Measurements from ENCODE around the gene POLR2L.

Gene POLR2L

DNA sequence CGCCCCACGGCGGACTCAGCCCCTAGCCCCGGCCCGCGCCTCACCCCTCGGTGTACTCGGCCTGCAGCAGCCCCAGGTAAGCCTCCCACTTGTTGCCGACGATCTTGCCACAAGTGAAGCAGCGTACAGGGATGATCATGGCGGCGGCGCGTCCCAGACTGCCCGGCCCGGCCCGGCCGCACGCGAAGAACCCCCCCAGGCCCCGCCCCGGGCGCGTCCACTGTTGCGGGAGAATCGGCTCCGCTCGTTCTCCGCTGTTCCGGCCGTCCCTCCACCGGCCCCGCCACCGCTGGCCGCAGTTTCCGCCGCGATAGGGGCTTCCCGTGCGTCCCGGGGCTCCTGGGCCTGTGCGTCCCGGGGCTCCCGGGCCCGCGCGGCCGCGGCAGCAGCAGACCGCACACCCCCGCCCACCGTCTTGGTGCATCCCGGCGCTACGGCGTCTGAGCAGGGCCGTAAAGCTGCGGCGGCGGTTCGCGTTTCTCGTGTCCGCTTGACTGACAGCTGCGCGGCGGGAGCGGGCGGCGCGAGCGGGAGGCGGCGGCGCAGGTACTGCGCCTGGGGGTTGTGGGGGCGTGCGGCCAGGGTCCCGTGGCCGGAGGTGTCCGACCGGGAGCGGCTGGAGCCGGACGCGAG, at the start of gene POLR2L, which contains the start of gene TSPAN4:
Gene POLR2L (minus strand): TSS at position 160 of the 633 bp plus-strand sequence. CDS start 21 bp downstream, at position 139.
Gene TSPAN4 (plus strand): TSS at position 483 of the 633 bp plus-strand sequence. CDS start 7,453 bp downstream, outside the sequence.
- DNase-seq (ENCODE audit: low read depth), result no peak

DNA sequence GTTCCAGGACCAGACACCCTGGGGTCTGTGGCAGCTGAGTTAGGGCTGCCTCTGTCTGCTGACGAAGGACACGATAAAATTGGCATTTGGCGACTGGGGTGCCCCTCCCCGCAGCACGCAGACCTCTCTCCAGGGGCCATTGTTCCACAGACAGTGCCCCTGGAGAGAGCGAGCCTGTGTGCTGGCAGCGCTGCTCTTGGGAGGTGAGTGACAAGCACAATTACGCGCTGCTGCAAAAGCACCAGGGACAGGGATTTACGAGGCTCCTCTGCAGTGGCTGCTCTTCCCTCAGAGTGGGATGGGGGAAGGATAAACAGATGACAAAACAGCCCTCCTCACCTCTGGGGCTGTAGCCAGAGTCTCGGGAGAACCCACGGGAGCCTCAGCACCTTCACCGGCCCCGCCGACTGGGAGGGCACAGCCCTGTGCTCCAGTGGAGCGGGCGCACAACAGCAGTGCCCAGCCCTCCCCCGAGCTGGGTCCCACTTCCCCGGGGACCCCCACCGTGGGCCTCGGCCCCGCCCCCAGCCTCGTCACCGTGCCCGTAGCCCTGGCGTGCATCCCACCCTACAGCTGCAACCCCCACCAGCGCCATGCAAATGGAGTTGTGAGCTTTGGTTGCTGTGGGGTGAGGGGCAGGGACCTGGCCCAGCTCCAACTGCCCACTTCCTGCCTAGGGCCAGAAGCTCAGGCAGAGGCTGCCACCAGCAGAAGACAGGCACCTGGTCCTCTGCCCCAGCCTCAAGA, 48.6 kb upstream of the POLR2L start:
- no peak for DNase-seq (ENCODE audit: low read depth)

DNA sequence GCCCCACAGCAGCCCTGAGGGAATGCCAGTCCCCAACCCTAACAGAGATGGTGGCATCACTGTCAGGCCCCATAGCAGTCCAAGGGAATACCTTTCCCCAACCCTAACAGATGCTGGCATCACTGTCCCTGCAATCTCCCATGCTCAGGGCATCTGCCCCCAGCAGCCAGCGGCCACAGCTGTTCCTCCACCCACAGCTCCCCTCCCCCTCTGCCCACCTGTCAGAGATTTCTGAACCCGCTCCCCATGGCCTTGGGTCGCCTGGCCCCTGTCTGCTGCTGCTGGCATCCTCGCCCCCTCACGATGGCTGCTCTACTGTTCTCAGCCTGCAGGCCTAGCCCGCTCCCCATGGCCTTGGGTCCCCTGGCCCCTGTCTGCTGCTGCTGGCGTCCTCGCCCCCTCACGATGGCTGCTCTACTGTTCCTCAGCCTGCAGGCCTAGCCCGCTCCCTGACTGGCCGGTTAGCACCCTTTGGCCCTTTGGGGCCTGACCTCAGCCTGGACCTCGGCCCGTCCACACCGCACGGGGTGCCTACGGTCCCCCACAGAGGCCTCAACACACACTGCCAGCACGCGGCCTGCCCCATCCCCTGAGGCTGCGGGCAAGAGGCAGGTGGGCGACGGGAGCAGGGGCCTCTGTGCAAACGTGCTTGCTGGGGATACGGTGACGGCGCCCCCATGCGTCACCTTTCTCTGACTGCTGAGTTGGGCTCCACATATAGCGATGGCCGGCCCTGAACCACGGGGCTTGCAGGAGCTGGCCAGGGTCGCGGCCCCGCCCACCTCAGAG, 47.6 kb upstream of the POLR2L start:
- DNase-seq (ENCODE audit: low read depth), result no peak

DNA sequence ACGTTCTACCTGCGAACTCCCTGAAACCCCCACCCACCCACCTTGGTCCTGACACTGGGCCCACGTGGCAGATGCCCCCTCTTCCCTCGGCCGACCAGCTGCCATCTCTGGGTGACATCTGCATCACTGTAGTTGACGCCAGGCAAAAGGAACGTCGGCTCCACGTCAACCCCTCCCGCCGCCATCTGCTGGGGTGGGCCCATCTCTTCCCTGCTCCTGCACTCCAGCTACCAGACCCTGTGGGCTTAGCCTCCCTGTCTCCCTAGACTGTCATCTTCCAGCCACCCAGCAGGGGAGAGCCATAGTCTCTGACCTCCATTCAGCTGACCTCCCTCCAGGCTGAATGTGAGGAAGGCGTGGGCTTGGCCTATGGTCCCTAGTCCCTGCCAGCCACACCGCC, 46.9 kb upstream of the POLR2L start:
- DNase-seq (ENCODE audit: low read depth), result no peak

DNA sequence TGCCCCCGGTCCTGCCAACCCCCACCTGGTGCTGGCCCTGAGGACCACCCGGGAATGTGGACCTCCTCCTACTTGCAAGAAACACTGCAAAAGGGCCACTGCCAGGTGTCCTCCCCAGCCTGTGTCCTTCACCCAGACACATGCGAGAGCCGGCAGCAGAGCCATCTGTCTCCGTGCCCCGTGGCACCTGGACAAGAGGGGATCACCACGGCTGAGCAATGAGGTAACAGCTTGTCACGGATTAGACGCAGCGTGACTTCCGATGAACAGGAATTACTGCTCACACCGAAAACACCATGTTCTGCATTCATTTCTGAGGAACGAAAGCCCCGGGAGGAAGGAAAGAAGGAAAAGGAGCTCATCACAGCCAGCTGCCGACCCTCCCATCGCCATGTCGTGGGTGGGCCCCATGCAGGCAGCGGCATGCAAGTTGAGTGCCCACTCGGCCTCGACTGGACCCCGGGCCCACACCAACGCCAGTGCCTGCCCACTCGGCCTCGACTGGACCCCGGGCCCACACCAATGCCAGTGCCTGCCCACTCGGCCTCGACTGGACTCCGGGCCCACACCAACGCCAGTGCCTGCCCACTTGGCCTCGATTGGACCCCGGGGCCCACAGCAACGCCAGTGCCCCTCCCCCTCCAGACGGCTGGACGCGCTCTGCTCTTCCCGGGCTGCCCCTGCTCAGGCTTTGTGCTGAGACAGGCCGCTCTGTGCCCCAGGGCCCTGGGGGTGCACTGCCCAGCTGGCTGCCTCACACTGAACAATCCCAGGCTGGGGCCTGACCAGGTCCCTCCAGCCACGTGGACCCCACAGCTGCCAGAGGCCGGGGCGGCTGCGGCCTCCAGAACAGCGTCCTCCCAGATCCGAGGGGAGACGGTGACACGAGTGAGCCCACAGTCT, 46.2 kb upstream of the POLR2L start:
- DNase-seq (ENCODE audit: low read depth), result no peak

DNA sequence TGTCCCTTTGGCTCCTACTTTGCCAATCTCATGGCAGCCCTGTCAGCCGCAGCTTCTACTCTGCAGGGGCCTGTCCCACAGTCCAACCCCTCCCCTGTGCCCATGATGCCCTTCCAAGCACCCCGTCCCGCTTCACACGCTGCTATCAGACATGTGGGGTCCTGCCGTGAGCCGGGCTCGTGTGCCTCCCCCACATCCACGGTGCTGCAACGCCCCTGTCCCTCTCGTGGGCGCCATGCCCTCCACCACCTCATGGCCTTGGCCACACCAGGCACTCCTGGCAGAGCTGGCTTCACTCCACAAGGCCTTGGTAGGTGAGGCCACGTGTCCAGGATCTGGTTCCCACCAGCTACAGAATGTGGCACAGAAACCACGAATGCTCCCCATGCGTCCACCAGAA, 45.3 kb upstream of the POLR2L start:
- DNase-seq (ENCODE audit: low read depth), result no peak

DNA sequence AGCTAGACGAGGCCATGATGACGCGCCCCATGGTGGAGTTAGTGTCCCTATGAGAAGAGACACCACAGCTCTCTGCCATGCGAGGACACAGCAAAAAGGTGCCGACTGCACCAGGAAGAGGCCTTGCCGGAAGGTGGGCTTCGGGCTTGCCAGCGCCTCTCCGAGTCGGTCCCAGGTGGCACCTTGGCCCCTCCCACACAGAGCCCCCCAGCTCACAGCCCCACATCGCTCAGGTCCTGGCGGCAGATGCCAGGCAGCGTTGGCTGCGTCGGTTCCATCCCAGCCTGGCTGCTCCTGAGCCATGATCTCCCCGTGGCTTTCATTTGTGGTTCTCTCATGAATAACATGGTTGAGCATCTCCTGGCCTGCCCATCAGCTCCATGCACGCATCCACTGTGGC, 44.2 kb upstream of the POLR2L start:
- no peak for DNase-seq (ENCODE audit: low read depth)

DNA sequence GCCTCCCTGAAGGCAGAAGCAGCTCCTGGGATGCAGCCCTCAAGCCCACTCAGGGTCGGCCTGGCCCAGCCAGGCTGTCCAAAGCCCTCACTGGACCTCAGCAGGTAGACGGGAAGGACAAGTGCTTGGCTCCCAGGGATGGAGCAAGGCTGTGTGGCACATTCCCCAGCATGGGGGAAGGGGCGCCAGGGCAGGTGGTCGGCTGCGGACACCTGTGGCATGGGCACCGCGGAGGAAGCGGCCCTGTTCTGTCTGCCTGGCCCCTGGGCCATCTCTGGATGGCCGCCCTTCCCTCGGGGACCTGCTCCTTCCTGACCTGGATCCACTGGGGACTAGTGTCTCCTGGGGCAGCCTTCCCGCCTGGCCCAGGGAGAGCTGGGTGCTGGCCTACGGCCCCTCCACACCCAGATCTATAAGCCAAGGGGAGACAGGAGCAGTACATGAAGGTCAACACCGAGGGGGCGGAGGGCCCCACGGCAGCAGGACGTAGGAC, 42.3 kb upstream of the POLR2L start:
- DNase-seq (ENCODE audit: low read depth), result no peak

DNA sequence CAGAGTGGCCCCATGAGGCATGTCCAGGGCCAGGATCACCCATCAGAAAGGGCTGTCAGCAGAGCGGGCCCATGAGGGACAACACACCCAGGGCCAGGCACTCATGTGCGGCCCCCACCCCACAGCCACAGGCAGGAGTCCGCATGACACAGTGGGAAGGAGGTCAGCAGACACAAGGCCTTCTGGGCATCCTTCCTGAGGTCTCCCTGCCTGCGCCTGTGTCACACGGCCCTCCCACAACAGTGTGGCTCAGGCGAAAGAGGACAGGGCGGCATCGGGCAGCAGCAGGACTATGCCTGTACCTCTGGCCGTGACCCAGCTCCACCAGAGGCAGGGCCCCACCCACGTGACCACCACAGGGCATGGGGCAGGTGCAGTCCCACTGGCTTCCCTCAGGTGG, 41.2 kb upstream of the POLR2L start:
- no peak for DNase-seq (ENCODE audit: low read depth)

DNA sequence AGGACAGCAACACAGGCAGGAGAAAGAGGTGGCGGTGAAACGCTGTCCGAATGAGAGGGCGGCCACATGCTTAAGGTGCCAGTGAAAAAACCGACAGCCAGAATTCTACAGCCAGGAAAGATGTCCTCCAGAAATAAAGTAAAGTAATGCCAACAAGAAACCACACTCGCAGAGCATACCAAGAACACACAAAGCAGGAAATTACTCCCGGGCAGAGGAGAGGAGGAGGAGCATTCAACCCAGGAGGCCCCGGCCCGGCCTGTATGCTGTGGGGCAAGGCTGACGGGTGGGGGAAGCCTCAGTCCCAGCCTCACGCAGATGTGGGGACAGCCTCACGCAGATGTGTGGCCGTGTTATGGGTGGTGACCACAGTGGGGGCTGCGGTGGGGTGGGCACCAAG, 40.3 kb upstream of the POLR2L start:
- DNase-seq (ENCODE audit: low read depth), result no peak

DNA sequence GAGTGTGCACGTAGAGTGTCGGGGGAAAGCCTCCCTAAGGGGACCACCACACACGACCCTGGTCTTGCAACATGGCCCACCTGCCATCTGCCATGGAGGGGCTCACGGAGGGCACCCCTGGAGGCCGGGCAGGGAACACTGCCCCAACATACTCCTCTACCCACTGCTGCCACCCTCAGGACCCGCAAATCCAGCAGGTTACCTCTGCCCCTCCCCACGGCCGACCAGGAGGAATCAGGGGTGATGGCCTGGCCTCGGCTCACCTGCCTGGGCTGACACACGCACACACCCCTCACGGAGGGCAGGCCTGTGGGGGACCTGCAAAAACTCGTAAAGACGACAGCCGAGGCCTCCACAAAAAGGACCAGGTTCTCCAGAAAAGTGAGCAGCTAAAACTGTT, 38.1 kb upstream of the POLR2L start:
- no peak for DNase-seq (ENCODE audit: low read depth)

DNA sequence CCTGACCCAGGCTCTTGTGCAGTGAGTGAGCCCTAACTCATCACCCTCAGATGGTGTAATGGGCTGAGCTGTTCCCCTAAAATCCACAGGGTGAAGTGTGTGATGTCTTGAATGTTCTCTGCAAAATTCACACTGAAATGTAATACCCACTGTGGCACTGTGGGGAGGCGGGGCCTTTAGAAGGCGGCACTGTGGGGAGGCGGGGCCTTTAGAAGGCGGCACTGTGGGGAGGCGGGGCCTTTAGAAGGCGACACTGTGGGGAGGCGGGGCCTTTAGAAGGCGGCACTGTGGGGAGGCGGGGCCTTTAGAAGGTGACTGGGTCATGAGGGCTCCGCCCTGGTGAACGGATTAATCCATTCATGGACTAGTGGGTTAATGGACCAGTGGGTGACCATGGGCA, 35.2 kb upstream of the POLR2L start:
- no peak for DNase-seq (ENCODE audit: low read depth)

DNA sequence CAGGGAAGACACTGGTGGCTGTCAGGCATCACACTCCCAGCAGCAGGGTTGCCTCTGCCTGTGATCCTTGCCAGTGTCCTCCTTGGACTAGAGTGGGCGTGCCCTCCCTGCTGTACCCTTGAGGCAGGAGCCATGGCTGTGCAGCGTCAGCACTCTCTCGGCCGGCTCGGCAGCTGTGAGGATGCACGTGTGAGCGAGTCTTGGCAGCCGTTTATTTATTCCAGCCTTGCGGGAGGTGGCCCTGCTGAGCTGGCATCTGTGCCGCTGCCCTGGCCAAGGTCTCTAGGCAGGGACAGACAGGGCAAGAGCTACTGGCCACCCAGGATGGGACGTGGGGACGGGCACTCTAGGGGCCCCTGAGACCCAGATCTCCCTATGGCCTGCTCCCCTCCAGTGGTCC, 34.2 kb upstream of the POLR2L start:
- no peak for DNase-seq (ENCODE audit: low read depth)

DNA sequence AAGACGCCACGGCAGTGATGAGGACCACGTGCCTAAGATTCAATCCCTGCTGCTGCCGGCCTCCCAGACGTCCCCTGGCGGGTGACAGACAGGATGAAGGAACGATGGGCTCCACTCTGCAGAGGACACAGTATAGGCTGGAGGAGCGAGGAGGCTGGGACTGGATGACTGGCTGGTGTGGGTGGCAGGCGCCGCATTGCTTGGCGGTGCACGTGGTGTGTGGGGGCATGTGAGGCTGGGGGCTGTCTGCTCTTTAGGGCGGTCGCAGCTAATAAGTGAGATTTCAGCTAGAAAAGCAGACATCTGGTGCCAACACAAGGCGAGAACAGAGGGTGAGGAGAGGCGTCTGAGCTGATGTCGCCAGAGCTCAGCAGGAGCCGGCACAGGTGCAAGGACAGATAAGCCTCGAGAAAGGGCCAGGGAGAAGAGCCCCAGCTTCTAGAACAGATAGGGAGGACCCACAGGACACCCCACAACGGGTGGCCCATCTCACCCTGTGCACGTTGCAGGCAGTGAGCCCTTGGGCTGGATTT, 33.5 kb upstream of the POLR2L start:
- DNase-seq (ENCODE audit: low read depth), result no peak

DNA sequence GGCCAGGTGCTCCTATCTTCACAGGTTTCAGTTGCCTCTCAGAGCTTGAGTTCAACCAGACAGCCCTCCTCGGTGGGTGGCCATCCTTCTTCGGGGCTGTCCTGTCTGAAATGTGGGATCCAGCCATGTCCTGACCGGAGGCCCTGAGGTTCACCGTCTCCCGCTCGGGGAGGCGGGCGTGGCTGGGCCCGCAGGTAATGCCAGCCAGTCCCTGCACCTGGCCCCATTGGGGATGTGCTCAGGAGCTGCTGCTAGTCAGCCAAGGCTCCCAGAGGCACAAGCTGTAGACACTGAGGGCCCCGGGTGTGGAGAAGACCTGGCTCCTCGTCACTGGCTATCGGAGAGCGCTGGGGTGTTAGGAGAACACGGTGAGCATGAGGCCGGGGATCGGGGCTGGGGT, 32.9 kb upstream of the POLR2L start:
- DNase-seq (ENCODE audit: low read depth), result no peak

DNA sequence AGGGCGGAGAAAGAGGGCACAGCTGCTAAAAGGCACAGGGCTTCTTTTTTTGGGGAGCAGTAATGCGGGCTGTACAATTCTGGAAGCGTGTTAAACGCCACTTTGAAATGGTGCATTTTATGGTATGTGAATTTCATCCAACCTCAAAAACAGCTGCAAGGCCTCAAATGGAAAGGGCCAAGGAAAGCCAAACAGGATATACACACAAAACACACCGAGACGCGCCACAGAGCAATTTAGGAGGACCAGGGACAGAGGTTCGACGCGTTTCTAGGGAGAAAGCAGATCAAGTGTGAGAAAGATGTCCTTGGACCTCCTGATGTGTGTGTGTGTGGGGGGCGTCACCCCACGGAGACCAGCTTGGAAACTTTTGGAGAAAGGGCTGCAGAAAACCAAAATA, 31.4 kb upstream of the POLR2L start:
- DNase-seq (ENCODE audit: low read depth), result no peak

DNA sequence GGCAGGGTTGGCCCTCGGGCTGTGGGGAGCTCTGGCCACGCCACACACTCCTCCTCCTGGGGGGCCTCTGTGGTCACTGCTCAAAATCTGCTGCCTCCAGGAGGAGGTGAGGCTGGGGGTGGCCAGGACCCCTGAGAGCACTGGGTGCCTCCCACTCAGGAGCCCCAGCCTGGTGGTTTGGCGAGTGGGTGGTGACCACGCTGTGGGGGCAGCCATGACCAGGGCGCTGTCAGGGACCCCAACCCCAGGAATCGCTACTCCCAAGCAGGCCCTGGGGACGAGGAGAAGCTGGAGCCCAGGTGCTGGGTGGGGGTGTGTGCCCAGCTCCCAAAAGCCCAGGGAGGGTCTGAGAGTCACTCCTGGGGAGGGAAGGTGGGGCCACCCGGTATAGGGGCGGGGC, 30.5 kb upstream of the POLR2L start:
- no peak for DNase-seq (ENCODE audit: low read depth)

DNA sequence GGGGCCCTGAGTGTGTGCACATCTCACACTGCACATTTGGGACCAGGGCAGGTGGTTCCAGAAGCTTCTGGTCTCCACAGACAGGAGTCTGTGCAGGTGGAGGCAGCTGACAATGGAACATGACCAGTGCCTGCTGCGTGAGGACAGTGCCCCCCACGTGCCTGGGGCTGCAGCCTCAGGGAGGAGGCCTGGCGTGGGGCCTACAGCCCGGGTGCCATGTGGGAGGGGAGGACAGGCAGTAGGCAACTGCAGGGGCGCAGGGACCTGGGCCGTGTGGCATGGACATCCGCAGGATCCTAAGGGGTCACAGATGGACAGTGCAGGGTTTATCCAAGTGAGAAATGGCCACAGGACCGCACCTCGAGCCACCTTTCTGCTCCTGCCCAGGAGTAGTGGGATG, 29.1 kb upstream of the POLR2L start:
- DNase-seq (ENCODE audit: low read depth), result no peak

DNA sequence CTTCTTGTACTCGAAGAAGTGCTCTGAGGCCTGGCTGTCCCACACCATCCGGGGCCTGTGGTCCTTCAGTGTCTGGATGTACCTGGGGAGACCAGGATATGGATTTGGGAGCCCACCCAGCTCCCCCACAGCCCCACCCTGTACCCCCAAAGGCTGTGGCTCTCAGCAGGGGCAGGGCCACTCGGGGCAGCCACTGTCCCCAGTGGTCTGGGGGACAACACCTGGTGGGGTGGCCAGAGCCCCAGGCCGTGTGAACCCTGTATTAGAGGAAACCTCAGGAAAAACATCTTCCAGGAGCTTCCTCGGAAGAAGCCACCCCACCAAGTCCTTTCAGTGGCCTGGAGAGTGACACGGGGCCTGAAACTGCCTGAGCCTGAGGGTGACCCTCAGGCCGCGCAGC, 28.1 kb upstream of the POLR2L start:
- DNase-seq (ENCODE audit: low read depth), result no peak

DNA sequence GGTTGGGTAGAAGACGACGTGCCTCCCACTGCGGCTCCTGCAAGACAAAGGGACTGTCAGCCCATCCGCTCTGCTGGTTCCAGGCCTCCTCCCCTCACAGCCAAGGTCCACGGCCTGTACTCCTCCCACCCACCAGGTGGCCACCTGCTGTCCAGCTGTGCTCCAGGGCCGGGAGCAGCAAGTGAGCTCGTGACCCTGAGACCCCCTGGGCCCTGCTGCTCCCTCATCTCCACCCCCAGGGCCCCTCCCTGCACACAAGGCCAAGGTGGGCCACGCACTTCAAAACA, 27.7 kb upstream of the POLR2L start:
- no peak for DNase-seq (ENCODE audit: low read depth)

DNA sequence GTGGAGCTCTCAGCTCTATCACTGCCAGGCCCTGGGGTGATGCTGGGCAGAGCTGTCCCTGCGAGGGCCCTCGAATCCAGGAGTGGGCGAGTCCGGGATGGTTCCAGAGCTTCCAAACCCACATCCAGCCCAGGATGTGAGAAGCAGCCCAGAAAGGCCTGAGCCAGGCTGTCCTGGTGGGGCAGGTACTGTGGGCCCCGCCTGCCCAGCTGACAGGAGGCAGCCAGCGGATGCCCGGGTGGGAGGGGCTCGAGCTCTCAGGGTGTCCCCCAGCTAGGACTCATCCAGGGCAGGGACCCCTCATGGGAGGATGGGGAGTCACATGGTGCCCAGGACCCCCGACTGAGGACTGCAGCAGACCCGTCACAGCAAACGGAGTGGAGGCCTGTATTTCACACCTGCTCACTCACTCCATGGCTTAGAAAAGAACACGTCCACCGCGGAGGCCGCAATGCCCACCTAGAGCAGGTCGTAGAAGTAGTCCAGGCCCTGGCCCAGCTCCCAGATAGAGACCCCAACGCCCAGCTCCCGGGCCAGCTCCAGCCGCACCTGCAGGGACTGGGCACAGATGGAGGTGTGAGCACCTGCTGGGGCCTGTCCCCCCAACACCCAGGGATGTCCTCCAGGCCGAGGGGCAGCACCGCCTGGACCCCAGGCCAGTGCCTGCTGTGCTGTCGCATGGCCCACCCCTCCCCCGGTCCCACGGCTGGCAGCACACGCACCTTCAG, 27.2 kb upstream of the POLR2L start:
- DNase-seq (ENCODE audit: low read depth), result no peak
